GM11168 (cell line): ENCODE data around the gene CEP76.

Source experiments
- in situ Hi-C: fragments of 300-500 bp; cut with MboI; formaldehyde crosslinking; loops from one replicate; pipeline ENCODE4 v1.12.0; 2022; ENCODE audit warnings: low sequenced_read_pairs; ENCODE audit not compliant: unreplicated experiment

Gene CEP76

DNA sequence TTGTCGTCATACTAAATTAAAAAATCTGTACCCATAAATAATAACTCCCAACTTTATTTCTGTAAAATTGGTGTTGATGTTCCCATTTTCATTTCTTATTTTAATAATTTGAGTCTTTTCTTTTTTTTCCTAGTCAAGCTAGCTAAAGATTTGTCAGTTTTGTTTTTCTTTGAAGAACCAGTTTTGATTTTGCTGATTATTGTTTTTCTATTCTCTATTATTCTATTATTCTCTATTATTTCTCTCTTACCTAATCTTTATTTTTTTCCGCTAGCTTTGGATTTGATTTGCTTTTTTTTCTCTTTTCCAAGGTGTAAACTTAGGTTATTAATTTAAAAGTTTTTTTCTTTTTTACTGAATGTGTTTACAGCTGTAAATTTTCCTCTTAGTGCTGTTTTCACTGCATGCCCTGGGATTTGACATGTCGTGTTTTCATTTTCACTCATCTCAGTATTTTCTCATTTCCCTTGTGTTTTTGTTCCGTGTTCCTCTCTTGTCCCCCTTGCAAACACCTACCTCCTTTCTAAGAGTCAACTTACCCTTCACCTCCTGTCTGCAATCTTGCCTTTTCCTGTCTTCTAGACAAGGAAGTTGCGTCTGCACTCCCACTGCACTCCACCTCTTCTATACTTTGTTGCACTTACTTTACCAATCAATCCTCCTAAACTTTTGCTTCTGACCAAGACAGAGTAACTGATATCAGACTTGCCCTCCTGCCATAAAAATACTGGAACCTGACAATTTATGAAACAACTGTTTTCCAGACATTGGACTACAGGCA lies 19.2 kb upstream of the CEP76 start:
- in situ Hi-C loops: no loop called here

DNA sequence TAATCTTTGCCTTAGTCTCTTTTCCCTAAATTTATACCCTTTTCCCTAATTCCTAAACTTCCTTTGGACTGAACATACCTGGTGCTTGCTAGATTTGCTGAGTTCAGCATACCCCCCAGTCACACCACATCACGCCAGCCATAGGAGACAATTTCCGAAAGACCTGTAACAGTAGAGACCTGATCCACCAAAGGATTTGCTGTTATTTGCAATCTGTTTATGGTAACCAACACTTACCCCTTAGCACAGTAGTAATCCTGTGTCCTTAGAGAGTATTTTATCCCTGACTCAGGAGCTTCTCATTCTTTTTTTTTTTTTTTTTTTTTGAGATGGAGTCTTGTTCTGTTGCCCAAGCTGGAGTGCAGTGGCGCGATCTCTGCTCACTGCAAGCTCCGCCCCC lies 8.9 kb upstream of the CEP76 start:
- in situ Hi-C loops: no loop called here

GRCh38 chr18:12703664-12704063 lies 1.1 kb upstream of the CEP76 start:
- in situ Hi-C loops: no loop called here

DNA sequence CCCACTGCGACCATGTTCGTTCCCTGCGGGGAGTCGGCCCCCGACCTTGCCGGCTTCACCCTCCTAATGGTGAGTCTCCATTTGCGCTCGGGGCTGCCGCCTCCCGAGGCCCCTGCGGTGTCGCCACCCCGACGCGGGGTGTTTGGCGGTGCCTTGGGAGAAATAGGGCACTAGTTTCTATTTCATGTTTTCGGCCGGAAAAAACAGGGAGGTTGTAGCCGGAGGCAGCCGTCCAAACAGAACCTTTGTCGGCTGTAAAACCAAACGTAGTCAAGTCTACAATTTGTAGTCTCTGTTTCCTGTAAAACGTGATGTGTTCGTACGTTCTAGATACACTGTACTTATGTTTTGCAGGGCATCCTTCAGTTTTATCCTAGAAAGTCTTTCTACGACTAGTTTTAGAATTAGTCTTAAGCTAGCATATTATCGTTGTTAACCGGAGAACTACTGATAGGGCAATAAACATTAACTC lies 609 bp upstream of the CEP76 start:
- in situ Hi-C loops: no loop called here

- in situ Hi-C loops: no loop called here
Measured at GRCh38 chr18:12701161-12701560, 1.4 kb downstream of the CEP76 start.

DNA sequence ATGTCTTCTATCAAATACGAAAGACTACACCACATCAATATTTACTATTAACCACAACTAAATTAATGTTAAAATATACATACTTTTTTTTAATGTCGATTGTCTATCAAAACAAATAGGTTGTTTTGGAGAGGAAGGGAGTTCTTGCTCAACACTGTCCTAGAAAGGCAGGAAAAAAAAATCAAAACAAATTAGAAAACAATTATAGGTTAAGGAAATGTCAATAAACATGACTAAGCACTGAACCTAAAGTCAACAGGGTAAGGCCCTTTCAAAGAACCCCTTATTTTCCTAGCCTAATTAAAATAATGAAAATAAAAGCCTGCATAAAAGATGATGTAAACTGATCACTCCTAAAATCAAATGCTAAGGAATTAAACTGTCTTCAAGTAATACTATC lies 2.8 kb downstream of the CEP76 start:
- in situ Hi-C loops: no loop called here

DNA sequence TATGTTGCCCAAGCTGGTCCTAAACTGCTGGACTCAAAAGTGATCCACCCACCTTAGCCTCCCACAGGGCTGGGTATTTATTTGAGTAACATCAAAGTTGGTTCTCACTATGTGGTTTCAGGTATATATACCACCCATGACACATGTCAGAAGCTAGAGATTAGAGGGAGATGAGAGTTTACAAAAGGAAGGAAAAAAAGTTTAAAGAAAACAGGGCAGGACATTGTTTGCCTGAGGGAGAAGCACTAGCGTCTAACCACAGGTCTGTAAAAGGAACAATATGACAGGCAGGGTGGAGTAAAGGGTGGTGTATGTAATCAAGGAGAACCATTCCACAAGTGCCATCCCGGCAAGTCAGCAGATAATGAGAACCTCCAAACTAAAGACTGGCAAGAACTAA lies 8.5 kb downstream of the CEP76 start:
- in situ Hi-C loops: no loop called here

- in situ Hi-C loops: no loop called here
Measured at GRCh38 chr18:12692206-12692605, 10.3 kb downstream of the CEP76 start.

- in situ Hi-C loops: no loop called here
Measured at GRCh38 chr18:12689256-12689850, 13.2 kb downstream of the CEP76 start.

GRCh38 chr18:12686100-12686499 lies 16.4 kb downstream of the CEP76 start:
- in situ Hi-C loops: no loop called here

GRCh38 chr18:12679183-12679786 lies 23.2 kb downstream of the CEP76 start:
- in situ Hi-C loops: no loop called here

GRCh38 chr18:12668041-12668440 lies 34.5 kb downstream of the CEP76 start:
- in situ Hi-C loops: loop anchor here (10.0 kb wide), 1 partner anchor 133 kb away; no protein-coding TSS in a partner anchor

DNA sequence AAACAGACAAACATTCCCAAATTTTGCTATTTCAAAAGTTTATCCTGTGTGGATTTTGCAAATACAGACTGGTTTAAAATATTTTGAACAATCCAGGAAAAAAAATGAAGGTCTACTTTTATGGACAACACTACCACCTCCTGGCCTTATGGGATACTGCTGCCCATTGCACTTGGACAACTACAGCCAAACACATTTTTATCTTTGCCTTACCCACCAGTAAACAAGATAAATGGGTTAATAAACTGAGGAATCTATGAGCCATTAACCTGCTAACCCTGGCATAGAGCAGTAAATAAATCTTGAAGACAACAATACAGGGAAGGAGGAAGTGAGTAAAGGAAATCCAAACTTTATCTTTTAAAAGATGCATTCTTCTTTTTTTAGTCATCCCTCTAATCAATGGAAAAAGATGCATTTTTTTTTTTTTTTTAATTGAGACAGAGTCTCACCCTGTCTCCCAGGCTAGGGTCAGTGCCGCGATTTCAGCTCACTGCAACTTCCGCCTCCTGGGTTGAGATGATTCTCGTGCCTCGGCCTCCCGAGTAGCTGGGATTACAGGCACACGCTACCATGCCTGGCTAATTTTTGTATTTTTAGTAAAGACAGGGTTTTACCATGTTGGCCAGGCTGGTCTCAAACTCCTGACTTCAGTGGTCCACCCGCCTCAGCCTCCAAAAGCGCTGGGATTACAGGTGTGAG lies 42.5 kb downstream of the CEP76 start:
- in situ Hi-C loops: loop anchor here (10.0 kb wide), 1 partner anchor 125 kb away; no protein-coding TSS in a partner anchor

GRCh38 chr18:12658426-12659138 lies 43.9 kb downstream of the CEP76 start:
- in situ Hi-C loops: no loop called here

GRCh38 chr18:12657684-12658425 lies 44.7 kb downstream of the CEP76 start, which contains the start of gene SPIRE1:
Gene SPIRE1 (minus strand): TSS chr18:12658107. CDS start chr18:12657866, 241 bp downstream.
- in situ Hi-C loops: no loop called here

- in situ Hi-C loops: no loop called here
Measured at GRCh38 chr18:12656938-12657683, 45.4 kb downstream of the CEP76 start.

DNA sequence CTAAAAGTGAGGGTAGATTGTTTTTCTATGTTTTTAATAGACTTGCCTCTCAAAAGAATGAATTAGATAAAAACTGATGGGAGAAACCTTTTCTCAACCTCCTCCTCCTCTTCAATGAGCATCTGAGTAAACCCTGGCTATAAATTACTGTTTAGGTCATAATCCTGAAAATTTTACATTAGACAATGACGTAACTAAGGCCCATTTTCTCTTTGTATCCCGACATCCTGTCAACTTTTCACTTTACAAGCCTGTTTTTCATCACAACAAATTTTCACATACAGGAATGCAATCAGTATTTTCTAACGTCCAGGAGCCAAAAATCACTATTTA lies 46.0 kb downstream of the CEP76 start:
- in situ Hi-C loops: no loop called here

GRCh38 chr18:12654971-12655370 lies 47.6 kb downstream of the CEP76 start:
- in situ Hi-C loops: no loop called here
